ENCODE results near the gene MCC. TPM values are rescaled to one million over a fixed set of nuclear protein-coding genes. Genes with fewer than 3 reads are reported as not detected.
A peak's percentile ranks its signal among the peaks of the same experiment; 100 is the strongest.

MCC gene
- total and polyA plus RNA-seq, 2 experiments from 2014 or later, result 8.3 to 31.5 TPM

DNA sequence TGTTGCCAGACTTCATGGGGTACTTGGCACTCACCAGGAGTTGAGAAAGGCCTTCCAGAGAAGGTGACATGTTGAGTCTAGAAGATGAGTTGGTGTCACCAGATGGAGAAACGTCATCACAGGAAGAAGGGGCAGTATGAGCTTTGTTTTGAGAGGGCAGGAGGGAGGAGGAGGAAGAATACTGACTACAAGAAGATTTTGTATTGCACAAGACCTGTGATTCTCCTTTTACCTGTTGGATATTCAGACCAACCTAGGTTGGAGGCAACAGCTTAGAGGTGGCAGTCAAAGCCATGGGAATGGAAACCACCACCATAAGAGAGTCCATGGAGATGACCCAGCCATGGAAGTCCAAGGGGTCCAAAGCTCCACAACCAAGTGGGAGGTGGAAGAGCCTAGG is 207.7 kb downstream of the MCC start:
- Histone ChIP-seq H3K4me2 (no peak overlapping the region), H4K20me1 (ENCODE audit: insufficient read depth, poor library complexity, severe bottlenecking) (peaks cover 8% of the 10 kb centered on the region), H3K27me3 (no peaks in the 10 kb centered on the region), H3K9me3 (ENCODE audit: low read depth) (no peaks in the 10 kb centered on the region), H3K4me3 (no peak overlapping the region), H2AFZ (no peak overlapping the region), H3K79me2 (peaks cover 94% of the 10 kb centered on the region), H3K4me1 (ENCODE audit: insufficient read depth) (peaks cover 4% of the 10 kb centered on the region), H3K36me3 (replicated peaks; ENCODE audit: insufficient read depth, low read depth) (no peaks in the 10 kb centered on the region), H3K9me2 (replicated peaks; ENCODE audit: insufficient read depth) (no peaks in the 10 kb centered on the region), H3K27ac (no peak overlapping the region)
- TF ChIP-seq EZH2 (IDR thresholded peaks at IDR 0.05; ENCODE audit: borderline replicate concordance), result no peak
- TF ChIP-seq, protein P1, sequence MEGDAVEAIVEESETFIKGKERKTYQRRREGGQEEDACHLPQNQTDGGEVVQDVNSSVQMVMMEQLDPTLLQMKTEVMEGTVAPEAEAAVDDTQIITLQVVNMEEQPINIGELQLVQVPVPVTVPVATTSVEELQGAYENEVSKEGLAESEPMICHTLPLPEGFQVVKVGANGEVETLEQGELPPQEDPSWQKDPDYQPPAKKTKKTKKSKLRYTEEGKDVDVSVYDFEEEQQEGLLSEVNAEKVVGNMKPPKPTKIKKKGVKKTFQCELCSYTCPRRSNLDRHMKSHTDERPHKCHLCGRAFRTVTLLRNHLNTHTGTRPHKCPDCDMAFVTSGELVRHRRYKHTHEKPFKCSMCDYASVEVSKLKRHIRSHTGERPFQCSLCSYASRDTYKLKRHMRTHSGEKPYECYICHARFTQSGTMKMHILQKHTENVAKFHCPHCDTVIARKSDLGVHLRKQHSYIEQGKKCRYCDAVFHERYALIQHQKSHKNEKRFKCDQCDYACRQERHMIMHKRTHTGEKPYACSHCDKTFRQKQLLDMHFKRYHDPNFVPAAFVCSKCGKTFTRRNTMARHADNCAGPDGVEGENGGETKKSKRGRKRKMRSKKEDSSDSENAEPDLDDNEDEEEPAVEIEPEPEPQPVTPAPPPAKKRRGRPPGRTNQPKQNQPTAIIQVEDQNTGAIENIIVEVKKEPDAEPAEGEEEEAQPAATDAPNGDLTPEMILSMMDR (IDR thresholded peaks at IDR 0.05; ENCODE audit: poor library complexity), result no peak
- TF ChIP-seq EZH2phosphoT487 (IDR thresholded peaks at IDR 0.05; ENCODE audit: low read depth, severe bottlenecking, unreplicated experiment), result no peak
- WGBS (ENCODE audit: low lambda C conversion rate, missing lambda C conversion rate), result 100% methylated on average over 1 of the region's 1 CpG
- no peak for DNase-seq (ENCODE audit: low spot score)

DNA sequence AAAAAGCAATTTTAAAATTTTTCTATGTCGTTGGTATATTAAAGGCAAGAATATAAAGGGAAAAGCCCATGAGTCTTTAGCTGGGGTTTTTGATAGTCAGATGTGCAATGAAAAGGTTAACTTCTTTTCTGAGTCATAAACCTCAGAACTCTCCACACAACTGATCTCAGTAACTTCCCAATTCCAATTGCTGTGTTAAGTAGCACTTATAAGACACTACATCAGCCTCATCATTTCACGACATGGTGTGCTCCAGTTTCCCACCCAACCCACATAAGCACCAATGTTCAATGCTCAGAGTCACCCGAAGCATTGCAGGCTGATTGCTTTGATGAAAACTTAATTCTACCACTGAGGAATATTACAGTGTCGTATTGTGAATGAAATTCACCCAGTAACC is 209.3 kb downstream of the MCC start:
- H3K27ac ChIP-seq, result no peak overlapping the region
- no peaks in the 10 kb centered on the region for H3K36me3 ChIP-seq (replicated peaks; ENCODE audit: insufficient read depth, low read depth)
- H4K20me1 ChIP-seq (ENCODE audit: insufficient read depth, poor library complexity, severe bottlenecking), result peaks cover 1% of the 10 kb centered on the region
- DNase-seq (ENCODE audit: low spot score), result no peak
- H3K4me2 ChIP-seq, result no peak overlapping the region
- no peaks in the 10 kb centered on the region for H3K27me3 ChIP-seq
- H3K9me2 ChIP-seq (replicated peaks; ENCODE audit: insufficient read depth), result no peaks in the 10 kb centered on the region
- no peaks in the 10 kb centered on the region for H3K9me3 ChIP-seq (ENCODE audit: low read depth)
- H3K4me1 ChIP-seq (ENCODE audit: insufficient read depth), result peaks cover 8% of the 10 kb centered on the region
- TF ChIP-seq EZH2 (IDR thresholded peaks at IDR 0.05; ENCODE audit: borderline replicate concordance) (no peak), EZH2phosphoT487 (IDR thresholded peaks at IDR 0.05; ENCODE audit: low read depth, severe bottlenecking, unreplicated experiment) (no peak)
- TF ChIP-seq, protein P1 (IDR thresholded peaks at IDR 0.05; ENCODE audit: poor library complexity), result no peak
- H2AFZ ChIP-seq, result no peak overlapping the region
- 69% methylated on average over 4 of the region's 4 CpGs for WGBS (ENCODE audit: low lambda C conversion rate, missing lambda C conversion rate)
- peaks cover 97% of the 10 kb centered on the region for H3K79me2 ChIP-seq
- H3K4me3 ChIP-seq, result no peak overlapping the region

- 69% methylated on average over 8 of the region's 8 CpGs for WGBS (ENCODE audit: low lambda C conversion rate, missing lambda C conversion rate)
- H2AFZ ChIP-seq, result no peak overlapping the region
Observed at GRCh38 chr5:113276493-113276892, 211.8 kb downstream of the MCC start.

More at GRCh38 chr5:113276493-113276892, 211.8 kb downstream of the MCC start:
- Histone ChIP-seq H3K4me2 (peak overlapping the region; percentile 19), H3K4me3 (no peak overlapping the region), H3K9me3 (ENCODE audit: low read depth) (no peaks in the 10 kb centered on the region), H3K9me2 (replicated peaks; ENCODE audit: insufficient read depth) (no peaks in the 10 kb centered on the region), H3K27me3 (no peaks in the 10 kb centered on the region), H3K4me1 (ENCODE audit: insufficient read depth) (peaks cover 8% of the 10 kb centered on the region), H3K79me2 (peaks cover 97% of the 10 kb centered on the region), H3K36me3 (replicated peaks; ENCODE audit: insufficient read depth, low read depth) (no peaks in the 10 kb centered on the region), H4K20me1 (ENCODE audit: insufficient read depth, poor library complexity, severe bottlenecking) (no peaks in the 10 kb centered on the region), H3K27ac (peak overlapping the region; percentile 44)
- TF ChIP-seq EZH2 (IDR thresholded peaks at IDR 0.05; ENCODE audit: borderline replicate concordance) (no peak), EZH2phosphoT487 (IDR thresholded peaks at IDR 0.05; ENCODE audit: low read depth, severe bottlenecking, unreplicated experiment) (no peak)
- TF ChIP-seq, protein P1 (IDR thresholded peaks at IDR 0.05; ENCODE audit: poor library complexity), result no peak
- no peak for DNase-seq (ENCODE audit: low spot score)

Data from hepatocyte (in vitro differentiated cells).